SIG-M5 (cell line): ENCODE results near the gene ASPDH.
"Not testable (repeated sequence)": the region's sequence is repeated elsewhere in the genome, so short reads cannot be mapped to it uniquely, and the experiment has no call there.

Source experiments
- DNase-seq: peaks from one replicate; lab custom pipeline; 2025; lab: John Stamatoyannopoulos, UW

ASPDH gene

GRCh38 chr19:50478901-50479715 lies 34.6 kb downstream of the ASPDH start:
- no peak for DNase-seq

GRCh38 chr19:50477751-50478515 lies 35.8 kb downstream of the ASPDH start:
- no peak for DNase-seq

GRCh38 chr19:50476907-50477238 lies 36.8 kb downstream of the ASPDH start:
- DNase-seq: no peak

- no peak for DNase-seq
These were observed 37.3 kb downstream of the ASPDH start, which contains the start of the genes EMC10 and GARIN5A for GRCh38 chr19:50476224-50476906. Gene EMC10, plus strand, starts transcription at chr19:50476507. Its CDS starts 38 bp downstream, at chr19:50476545. Gene GARIN5A, minus strand, starts transcription at chr19:50476848. Its CDS starts 460 bp downstream, at chr19:50476388.

- no peak for DNase-seq
These were observed 37.9 kb downstream of the ASPDH start for GRCh38 chr19:50475736-50476223.

GRCh38 chr19:50475101-50475568 lies 38.6 kb downstream of the ASPDH start:
- DNase-seq: no peak

GRCh38 chr19:50473336-50473735 lies 40.4 kb downstream of the ASPDH start:
- not testable (repeated sequence) for DNase-seq

GRCh38 chr19:50468818-50469217 lies 44.9 kb downstream of the ASPDH start:
- no peak for DNase-seq

- no peak for DNase-seq
These were observed 46.1 kb downstream of the ASPDH start for GRCh38 chr19:50467566-50467965.

GRCh38 chr19:50466706-50467039 lies 47.0 kb downstream of the ASPDH start:
- DNase-seq: no peak

- no peak for DNase-seq
These were observed 47.6 kb downstream of the ASPDH start for GRCh38 chr19:50465986-50466705.

- DNase-seq: no peak
These were observed 48.7 kb downstream of the ASPDH start for GRCh38 chr19:50465000-50465399.

- no peak for DNase-seq
These were observed 49.4 kb downstream of the ASPDH start for GRCh38 chr19:50464348-50464747.

GRCh38 chr19:50462970-50463369 lies 50.7 kb downstream of the ASPDH start:
- DNase-seq: no peak
